NCI-H2029 (cell line): Measurements from ENCODE around the gene OBI1.

Experiments
- DNase-seq: peaks from one replicate; lab custom pipeline; 2025; lab: John Stamatoyannopoulos, UW

OBI1 gene

DNA sequence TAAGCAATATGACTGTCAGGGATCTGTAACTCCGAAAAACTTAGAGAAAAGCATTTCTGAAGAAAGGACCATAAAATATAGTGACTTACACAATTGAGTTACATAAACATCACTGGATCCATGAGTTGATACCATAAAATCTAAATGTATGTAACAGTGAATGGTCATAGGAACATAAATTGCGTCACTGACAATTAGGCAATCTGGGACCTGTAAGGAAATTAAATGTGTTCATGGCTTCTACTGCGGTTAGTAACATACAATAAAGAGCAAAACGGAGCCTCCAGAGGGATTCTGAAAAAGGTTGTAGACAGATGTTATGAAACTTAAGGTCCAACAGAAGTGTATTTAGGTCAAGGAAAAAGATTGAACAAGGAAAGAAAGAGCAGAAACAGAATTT, 82.7 kb downstream of the OBI1 start:
- no peak for DNase-seq

DNA sequence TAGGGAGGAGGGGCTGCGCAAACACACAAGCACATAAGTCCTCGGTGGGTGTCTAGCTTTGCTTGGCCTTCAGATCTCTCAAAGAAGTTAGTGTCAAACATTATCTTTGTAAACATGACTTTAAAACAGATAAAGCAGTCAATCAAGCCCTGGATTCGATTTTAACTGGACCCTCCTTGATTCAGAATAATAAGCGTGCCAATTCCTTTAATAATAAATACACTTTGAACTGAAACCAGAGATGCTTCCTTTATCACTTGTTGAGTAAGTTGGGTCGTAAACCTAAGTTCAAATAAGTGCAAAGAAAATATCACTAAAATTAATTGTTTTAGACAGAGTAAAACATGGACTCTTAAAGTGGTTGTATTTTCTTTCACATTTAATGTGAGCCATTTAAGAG, 86.5 kb downstream of the OBI1 start:
- no peak for DNase-seq

DNA sequence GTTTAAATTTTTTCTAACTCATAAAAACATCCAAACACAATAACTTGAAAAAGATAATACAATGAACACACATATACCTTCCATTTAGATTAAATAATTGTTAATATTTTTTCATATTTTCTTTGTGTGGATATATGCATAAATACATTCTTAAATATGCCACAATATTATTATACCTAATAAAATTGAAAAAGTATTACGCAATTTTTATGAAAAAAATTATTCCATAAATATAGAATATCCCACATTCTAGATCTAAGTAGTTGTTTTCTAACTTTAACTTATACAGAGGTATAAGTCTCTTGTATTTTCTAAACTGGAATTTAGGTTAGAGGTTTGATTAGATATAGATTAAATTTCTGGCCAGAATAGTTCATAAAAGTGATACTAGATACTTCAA, 89.9 kb downstream of the OBI1 start:
- no peak for DNase-seq

DNA sequence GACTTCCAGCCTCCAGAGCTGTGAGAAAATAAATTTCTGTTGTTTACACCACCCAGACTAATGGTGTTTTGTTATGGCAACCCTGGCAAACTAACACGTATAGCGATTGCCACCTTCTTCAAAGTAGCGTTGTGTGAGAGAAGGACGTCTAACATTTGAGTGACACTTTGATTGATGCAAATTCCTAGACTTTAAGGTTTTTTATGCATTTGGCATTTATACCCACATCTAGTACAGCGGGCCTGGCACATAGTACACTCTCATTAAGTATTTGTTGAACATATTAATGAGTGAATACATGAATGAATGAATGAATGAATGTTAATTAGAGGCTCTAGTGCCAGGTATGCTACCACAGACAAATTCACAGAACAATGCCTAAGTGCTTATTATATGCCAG, 92.3 kb downstream of the OBI1 start:
- DNase-seq, result no peak
